ENCODE results near the gene ERC2.

The ERC2 gene

DNA sequence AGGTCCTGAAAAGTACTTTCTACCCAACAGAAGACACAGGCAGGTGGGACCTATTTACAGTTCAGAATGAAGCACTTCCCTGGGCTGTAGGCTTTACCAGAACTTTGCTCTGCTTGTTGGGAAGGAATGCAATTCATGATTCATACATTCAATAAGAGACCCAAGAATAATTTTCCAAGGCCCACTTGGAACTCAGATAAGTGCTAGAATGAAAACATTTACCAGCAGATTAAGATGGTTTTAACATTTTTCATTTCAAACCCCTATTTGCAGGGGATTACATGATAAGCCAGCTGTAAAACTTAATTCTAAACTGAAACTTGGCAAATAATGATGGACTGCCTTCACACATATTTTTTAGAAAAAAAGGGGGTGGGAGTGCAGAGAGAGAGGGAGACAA is 417.2 kb downstream of the ERC2 start:
- TF ChIP-seq YY1 (IDR thresholded peaks at IDR 0.05; ENCODE audit: low read depth): no peak
- TF ChIP-seq, protein P1, sequence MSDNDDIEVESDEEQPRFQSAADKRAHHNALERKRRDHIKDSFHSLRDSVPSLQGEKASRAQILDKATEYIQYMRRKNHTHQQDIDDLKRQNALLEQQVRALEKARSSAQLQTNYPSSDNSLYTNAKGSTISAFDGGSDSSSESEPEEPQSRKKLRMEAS (IDR thresholded peaks at IDR 0.05): no peak
- no peak for TF ChIP-seq EP300 (IDR thresholded peaks at IDR 0.05; ENCODE audit: borderline replicate concordance)
- TF ChIP-seq TEAD4 (IDR thresholded peaks at IDR 0.05): no peak
- TF ChIP-seq TCF12 (IDR thresholded peaks at IDR 0.05; ENCODE audit: low read depth): no peak
- TF ChIP-seq ZBTB7A (IDR thresholded peaks at IDR 0.05; ENCODE audit: low read depth): no peak

DNA sequence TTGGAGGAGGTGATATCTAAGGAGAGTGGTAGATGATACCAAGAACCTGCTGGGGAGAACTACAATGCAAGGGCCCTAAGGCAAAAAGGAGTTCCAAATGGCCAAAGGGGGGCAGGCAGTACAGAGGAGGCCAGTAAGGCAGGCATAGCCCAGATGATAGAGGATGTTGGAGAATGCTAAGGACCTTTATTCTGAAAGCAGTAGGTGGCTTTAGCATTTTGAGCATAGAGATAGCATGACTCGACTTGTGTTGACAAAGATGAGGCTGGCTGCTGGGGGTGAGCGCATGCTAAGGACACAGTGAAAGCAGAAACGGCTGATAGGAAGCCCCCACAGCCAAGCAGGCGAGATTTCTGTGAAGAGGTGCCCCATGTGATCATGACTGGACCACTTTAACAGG is 419.3 kb downstream of the ERC2 start:
- TF ChIP-seq NFIC (IDR thresholded peaks at IDR 0.05) (no peak), TAF1 (IDR thresholded peaks at IDR 0.05; ENCODE audit: low read depth) (no peak), EP300 (IDR thresholded peaks at IDR 0.05; ENCODE audit: borderline replicate concordance) (no peak)

DNA sequence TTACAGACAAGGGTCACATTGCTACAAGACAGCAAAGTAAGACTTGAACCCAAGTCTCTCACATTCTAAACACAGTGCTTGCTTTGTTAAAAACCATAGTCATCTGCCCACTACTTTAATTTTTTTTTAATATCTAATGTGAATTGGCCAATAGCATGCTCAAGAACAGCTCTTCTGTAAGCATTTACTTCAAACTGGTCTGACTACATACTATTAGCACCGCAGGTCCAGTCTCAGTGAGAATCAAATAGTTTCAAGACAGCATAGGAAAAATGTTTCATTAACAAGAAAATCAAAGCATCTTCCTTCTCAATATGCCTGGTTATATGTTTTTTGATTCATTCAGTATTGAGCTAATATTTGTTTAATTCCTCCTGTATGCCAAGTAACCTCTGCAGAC is 419.9 kb downstream of the ERC2 start:
- TF ChIP-seq TCF12 (IDR thresholded peaks at IDR 0.05; ENCODE audit: low read depth): no peak
- TF ChIP-seq ZBTB7A (IDR thresholded peaks at IDR 0.05; ENCODE audit: low read depth): no peak
- TF ChIP-seq, protein P1 (IDR thresholded peaks at IDR 0.05): no peak
- no peak for TF ChIP-seq FOXM1 (IDR thresholded peaks at IDR 0.05; ENCODE audit: borderline replicate concordance, low read depth)
- TF ChIP-seq CEBPB (IDR thresholded peaks at IDR 0.05): no peak
- TF ChIP-seq, protein P2, sequence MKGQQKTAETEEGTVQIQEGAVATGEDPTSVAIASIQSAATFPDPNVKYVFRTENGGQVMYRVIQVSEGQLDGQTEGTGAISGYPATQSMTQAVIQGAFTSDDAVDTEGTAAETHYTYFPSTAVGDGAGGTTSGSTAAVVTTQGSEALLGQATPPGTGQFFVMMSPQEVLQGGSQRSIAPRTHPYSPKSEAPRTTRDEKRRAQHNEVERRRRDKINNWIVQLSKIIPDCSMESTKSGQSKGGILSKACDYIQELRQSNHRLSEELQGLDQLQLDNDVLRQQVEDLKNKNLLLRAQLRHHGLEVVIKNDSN (IDR thresholded peaks at IDR 0.05): no peak
- no peak for TF ChIP-seq NFIC (IDR thresholded peaks at IDR 0.05)
- no peak for TF ChIP-seq TAF1 (IDR thresholded peaks at IDR 0.05; ENCODE audit: low read depth)
- no peak for TF ChIP-seq TEAD4 (IDR thresholded peaks at IDR 0.05)
- no peak for TF ChIP-seq EP300 (IDR thresholded peaks at IDR 0.05; ENCODE audit: borderline replicate concordance)

DNA sequence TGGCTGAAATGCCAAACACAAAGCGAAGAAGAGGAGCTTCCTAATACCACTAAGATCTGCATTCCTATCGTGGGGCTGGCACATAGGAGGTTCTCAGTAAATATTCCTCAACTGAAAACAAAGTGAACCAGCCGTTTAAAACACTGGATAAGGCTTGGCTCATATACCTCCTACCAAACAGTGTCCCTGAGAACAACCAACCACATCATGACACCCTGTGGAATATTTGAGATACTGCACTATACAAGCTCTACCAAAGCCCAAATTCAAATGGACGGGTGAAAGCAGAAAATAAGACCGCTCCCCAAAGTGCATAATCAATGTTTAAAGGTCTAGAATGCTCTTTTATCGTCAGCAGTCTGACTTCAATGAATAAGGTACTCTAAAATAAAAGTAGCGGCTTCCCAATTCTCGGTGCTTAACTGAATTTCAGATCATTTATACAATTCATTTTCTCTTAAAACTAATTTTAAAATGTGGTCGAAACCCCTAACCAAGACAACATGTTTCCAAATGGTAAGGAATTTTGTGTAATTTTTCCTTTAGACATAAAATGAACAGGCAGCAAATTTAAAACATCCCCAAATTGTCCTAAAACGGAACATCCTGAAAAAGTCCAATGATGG is 425.8 kb downstream of the ERC2 start:
- TF ChIP-seq, protein P1 (IDR thresholded peaks at IDR 0.05): no peak
- no peak for TF ChIP-seq FOXM1 (IDR thresholded peaks at IDR 0.05; ENCODE audit: borderline replicate concordance, low read depth)
- peak; percentile 42; the same call in 1 of the 2 replicates for TF ChIP-seq RAD21 (IDR thresholded peaks at IDR 0.05; ENCODE audit: low read depth)

DNA sequence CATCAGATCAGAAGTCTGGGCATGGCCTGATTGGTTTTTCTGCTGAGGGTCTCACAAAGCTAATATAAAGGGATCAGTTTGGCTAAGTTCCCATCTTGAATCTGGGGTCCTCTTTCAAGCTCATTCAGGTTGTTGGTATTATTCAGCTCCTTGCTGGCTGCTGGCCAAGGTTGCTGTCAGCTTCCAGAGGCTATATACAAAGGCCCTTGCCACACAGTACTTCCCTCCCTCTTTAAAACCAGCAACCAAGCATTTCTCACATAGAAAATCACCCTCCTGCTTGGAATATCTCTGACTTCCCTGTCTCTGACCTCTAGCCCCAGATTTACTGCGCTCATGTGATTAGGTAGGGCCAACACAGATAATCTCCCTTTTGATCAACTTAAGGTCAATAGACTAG is 442.9 kb downstream of the ERC2 start:
- TF ChIP-seq, protein P1 (IDR thresholded peaks at IDR 0.05): no peak
- TF ChIP-seq RAD21 (IDR thresholded peaks at IDR 0.05; ENCODE audit: low read depth): no peak

DNA sequence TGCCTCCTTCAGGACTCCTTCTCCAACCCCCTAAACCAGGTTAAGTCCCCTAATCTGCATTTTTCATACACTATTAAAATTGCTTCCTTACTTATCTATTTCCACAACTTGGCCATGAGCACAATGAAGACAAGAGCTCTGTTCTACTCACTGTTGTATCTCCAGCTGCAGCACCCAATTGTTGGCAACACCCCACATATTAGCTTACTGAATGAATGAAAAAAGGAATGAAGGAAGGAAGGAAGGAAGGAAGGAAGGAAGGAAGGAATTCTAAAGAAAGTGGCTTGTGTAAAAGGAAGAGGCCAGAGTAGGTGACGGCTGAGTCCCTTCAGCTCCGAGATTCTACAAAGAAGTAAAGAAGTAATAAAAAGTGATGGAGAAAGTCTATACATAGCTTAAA is 444.7 kb downstream of the ERC2 start:
- TF ChIP-seq NFIC (IDR thresholded peaks at IDR 0.05) (no peak), ZBTB7A (IDR thresholded peaks at IDR 0.05; ENCODE audit: low read depth) (no peak)

DNA sequence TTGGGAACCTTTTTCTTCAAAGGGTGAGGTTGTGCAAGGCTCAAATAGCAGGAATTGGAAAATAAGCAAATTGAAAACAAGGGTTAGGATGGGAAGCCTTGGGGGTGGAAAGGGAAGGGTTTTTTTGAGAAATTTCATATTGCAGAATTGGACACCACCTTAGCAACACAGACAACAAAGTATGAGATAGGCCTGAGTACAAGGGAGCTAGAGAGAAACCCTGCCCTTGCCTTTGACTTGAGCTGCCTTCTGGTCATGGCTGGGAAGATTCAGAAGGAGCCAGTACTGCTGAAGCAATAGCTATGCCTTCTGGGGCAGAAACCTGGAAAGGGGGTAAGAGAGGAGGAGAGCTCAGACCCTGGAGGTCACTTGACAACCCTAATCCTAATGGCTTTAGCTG is 445.6 kb downstream of the ERC2 start:
- TF ChIP-seq EGR1 (IDR thresholded peaks at IDR 0.05) (no peak), FOXM1 (IDR thresholded peaks at IDR 0.05; ENCODE audit: borderline replicate concordance, low read depth) (no peak), ZBTB7A (IDR thresholded peaks at IDR 0.05; ENCODE audit: low read depth) (no peak), CREB1 (IDR thresholded peaks at IDR 0.05; ENCODE audit: low read depth) (no peak), NFIC (IDR thresholded peaks at IDR 0.05) (no peak), TEAD4 (IDR thresholded peaks at IDR 0.05) (no peak), TAF1 (IDR thresholded peaks at IDR 0.05; ENCODE audit: low read depth) (no peak), CEBPB (IDR thresholded peaks at IDR 0.05) (no peak), YY1 (IDR thresholded peaks at IDR 0.05; ENCODE audit: low read depth) (no peak), EP300 (IDR thresholded peaks at IDR 0.05; ENCODE audit: borderline replicate concordance) (no peak), RAD21 (IDR thresholded peaks at IDR 0.05; ENCODE audit: low read depth) (no peak), TCF12 (IDR thresholded peaks at IDR 0.05; ENCODE audit: low read depth) (no peak)
- TF ChIP-seq, protein P2 (IDR thresholded peaks at IDR 0.05): no peak
- TF ChIP-seq, protein P1 (IDR thresholded peaks at IDR 0.05): no peak
- TF ChIP-seq, protein P3, sequence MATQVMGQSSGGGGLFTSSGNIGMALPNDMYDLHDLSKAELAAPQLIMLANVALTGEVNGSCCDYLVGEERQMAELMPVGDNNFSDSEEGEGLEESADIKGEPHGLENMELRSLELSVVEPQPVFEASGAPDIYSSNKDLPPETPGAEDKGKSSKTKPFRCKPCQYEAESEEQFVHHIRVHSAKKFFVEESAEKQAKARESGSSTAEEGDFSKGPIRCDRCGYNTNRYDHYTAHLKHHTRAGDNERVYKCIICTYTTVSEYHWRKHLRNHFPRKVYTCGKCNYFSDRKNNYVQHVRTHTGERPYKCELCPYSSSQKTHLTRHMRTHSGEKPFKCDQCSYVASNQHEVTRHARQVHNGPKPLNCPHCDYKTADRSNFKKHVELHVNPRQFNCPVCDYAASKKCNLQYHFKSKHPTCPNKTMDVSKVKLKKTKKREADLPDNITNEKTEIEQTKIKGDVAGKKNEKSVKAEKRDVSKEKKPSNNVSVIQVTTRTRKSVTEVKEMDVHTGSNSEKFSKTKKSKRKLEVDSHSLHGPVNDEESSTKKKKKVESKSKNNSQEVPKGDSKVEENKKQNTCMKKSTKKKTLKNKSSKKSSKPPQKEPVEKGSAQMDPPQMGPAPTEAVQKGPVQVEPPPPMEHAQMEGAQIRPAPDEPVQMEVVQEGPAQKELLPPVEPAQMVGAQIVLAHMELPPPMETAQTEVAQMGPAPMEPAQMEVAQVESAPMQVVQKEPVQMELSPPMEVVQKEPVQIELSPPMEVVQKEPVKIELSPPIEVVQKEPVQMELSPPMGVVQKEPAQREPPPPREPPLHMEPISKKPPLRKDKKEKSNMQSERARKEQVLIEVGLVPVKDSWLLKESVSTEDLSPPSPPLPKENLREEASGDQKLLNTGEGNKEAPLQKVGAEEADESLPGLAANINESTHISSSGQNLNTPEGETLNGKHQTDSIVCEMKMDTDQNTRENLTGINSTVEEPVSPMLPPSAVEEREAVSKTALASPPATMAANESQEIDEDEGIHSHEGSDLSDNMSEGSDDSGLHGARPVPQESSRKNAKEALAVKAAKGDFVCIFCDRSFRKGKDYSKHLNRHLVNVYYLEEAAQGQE (IDR thresholded peaks at IDR 0.05; ENCODE audit: low read depth): no peak

Data from Ishikawa (cell line).